GM10266 (cell line): ENCODE results near the gene COL8A2.
A peak's percentile ranks its signal among the peaks of the same experiment; 100 is the strongest.

ENCODE experiments used
- DNase-seq: peaks from one replicate; pipeline ENCODE4 v3.0.0; 2012; ENCODE audit errors: extremely low spot score
- TF ChIP-seq, protein P1 (sequence below): IDR thresholded peaks from 2 replicates; pipeline ENCODE4 v1.5.1; 2012; ENCODE audit warnings: mild to moderate bottlenecking, low read depth; ENCODE audit not compliant: control insufficient read depth, insufficient read depth; ENCODE audit errors: missing control alignments

Gene COL8A2

DNA sequence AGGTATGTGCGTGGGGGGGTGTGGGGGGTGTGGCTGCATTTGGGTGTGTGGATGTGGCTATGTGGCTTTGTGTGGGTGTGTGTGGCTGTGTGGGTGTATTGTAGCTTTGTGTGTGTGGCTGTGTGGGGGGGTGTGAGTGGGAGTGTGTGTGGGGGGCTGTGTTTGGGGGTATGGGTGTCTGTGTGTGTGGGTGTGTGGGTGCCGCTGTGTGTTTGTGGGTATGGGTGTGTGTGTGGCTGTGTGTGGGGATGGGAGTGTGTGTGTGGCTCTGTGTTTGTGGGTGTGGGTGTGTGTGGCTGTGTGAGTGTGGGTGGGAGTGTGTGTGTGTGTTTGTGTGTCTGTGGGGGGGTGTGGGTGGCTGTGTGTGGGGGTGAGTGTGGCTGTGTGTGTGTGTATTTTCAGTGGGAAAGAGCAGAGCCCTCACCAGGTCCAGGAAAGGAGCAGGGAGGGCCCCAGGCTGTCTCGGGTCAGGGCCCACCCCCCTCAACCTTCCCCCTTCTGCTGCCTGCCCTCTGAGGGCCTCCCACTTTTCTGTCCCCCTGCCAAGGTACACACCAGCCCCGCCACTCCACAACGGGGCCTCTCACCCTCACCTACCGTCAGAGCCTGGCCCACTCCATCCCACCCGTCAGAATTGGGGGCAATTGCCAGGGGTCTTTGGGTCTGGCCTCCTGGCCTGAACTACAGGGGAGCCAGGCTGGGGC lies 1.9 kb upstream of the COL8A2 start:
- TF ChIP-seq, protein P1, sequence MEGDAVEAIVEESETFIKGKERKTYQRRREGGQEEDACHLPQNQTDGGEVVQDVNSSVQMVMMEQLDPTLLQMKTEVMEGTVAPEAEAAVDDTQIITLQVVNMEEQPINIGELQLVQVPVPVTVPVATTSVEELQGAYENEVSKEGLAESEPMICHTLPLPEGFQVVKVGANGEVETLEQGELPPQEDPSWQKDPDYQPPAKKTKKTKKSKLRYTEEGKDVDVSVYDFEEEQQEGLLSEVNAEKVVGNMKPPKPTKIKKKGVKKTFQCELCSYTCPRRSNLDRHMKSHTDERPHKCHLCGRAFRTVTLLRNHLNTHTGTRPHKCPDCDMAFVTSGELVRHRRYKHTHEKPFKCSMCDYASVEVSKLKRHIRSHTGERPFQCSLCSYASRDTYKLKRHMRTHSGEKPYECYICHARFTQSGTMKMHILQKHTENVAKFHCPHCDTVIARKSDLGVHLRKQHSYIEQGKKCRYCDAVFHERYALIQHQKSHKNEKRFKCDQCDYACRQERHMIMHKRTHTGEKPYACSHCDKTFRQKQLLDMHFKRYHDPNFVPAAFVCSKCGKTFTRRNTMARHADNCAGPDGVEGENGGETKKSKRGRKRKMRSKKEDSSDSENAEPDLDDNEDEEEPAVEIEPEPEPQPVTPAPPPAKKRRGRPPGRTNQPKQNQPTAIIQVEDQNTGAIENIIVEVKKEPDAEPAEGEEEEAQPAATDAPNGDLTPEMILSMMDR = no peak
- DNase-seq = no peak

DNA sequence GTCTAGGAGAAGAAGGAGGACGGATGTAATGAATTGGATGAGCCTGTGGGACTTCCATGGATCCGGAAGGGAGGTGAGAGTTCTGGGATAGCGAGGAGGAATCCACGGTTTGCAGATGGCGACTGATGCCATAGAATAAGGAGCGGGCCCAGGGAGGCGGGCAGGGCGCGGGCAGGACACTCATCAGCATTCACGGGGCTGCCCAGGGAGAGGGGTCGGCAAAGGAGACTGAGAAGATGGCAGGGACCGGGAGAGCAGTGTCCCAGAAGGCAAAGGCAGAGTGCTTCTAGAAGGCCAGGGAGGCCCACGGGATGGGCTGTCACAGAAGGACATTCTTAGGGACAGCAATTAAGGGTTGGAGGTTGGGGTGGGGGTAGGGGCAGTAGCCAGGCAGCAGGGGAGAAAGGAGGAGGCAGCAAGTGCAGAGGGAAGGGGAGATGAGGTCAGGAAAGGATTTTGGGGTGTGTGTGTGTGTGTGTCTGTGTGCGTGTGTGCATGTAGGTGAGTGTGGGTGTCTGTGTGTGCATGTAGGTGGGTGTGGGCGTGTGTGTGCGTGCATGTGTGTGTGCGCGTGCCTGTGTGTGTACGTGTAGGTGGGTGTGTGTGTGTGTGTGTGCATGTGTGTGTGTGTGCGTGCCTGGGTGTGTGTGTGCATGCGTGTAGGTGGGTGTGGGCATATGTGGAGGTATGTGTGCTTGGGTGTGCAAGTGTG lies 1.1 kb upstream of the COL8A2 start:
- DNase-seq = no peak
- TF ChIP-seq, protein P1 = no peak

DNA sequence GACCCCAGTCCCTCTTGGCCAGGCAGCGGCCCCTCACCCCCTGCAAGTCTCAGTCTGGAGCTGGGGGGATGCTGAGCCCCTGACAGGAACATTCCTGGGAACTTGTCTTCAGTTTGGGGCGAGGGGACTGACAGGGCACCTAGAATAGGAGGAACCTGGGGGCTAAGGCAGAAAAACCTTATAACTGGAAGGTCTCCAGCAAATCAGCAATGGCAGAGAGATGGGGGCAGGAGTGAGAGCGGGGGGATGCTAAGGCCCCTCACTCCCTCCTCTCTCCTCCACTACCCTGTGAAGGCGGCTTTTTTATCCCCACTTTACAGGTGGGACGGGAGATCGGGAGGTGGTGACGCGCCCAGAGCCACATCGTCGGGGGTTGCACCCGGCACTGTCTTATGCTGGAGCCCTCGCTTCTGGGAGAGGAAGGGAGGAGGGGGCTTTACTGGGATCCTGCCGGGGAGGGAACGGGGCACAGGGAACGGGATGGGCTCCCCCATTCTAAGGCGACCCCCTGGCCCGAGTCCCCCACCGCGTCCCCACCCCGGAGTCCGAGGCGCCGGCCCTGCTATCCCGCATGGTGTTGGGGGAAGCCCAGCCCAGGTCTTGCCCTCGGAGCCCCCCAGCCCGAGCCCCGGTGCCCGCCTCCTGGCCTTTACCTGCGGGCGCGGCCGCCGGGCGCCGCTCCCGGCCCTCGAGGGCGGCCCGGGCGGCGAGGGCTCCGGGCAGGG lies 456 bp downstream of the COL8A2 start:
- no peak for DNase-seq
- TF ChIP-seq, protein P1 = no peak

DNA sequence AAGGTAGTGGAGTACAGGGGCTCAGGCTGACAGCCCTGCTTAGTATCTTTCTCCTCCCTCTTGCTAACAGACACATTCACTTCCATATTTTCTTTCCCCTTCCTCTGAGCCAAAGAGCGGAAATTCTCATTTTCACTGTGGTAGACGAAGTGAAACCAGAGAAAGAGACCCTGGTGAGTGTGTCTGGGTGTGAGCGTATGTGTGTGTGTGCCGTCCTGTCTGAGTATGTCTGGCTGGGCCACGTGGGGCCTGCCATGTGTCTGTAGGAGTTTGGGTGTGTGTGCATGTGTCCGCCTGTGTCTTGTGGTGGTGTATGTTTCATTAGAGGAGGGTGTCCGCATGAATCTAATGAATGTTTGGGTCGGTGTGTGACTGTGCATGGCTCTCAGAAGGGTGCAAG lies 1.7 kb downstream of the COL8A2 start:
- peak; percentile 69 for DNase-seq
- TF ChIP-seq, protein P1 = no peak

DNA sequence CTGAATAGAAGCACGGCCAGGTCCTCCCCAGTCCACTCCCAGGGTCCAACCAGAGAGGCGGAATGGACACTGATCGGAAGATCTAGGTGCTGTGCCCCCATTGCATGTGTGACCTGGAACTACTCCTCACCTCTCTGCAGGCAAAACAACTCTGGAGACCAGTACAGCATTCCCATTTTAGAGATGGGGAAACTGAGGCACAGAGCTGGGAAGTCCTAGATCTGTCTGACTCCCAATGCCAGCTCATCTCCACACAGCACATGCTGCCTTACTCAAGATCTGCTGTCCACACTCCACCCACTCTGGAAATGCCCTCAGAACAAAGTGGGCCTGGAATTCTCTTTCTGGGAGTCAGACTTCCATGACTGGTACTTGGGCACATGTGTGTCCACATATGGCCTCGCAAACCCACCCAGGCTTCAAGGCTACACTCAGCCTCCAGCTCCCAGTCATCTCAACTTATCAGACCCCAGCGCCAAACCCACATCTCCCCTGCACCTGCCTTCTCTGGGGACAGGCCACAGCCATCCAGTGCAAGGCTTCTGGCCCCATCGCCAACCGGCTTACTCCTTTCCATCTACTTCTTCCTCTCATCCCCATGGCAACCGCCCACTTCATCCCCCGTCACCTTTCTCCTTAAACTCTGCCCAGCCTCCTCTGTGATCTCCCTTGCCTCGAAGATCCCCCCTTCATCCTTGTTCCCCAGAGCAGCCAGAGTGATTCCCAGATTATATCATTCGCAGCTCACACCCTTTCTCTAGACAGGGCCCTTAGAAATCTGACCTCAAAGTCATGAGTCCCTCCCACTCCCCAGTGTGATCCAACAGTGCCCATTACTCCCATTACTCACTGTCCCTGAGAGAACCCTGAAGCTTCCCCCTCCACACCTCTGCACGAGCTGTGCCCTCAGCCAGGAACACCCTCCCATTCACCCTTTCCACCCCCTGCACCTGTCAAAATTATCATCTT lies 2.7 kb downstream of the COL8A2 start:
- TF ChIP-seq, protein P1 = no peak
- no peak for DNase-seq

DNA sequence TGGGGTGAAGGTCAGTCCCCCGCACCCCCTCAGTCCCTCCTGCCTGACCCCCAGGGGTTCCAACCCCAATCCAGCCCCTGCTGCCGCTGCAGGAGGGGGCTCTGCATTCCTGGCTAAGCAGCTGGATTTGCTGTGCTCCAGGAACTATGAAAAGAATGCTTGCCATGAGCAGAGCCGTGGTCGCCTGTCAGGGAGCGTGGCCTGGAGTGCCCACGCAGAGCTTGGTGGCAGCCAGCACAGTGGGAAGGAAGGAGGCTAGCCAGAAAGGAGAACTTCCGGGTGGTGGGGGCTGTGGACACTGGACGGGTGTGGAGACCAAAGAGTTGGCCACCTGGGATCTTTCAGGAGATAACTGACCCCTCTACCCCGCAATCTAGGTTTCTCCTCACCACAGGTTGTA lies 5.6 kb downstream of the COL8A2 start:
- DNase-seq = no peak
- TF ChIP-seq, protein P1 = no peak
